ENCODE data around the gene FIGLA.

The FIGLA gene

GRCh38 chr2:70748002-70748784, 42.2 kb downstream of the FIGLA start:
- no peak for DNase-seq (ENCODE audit: low read depth in 2 of 2)
- no peak overlapping the region for H3K4me3 ChIP-seq (replicated peaks in 1 of 2; ENCODE audit: low read depth in 2 of 2, low read length in 2 of 2)
- TF ChIP-seq CTCF (IDR thresholded peaks at IDR 0.05; ENCODE audit: low read depth, low read length): no peak

- no peak for TF ChIP-seq CTCF (IDR thresholded peaks at IDR 0.05; ENCODE audit: low read depth, low read length)
- no peak overlapping the region for H3K4me3 ChIP-seq (replicated peaks in 1 of 2; ENCODE audit: low read depth in 2 of 2, low read length in 2 of 2)
- no peak for DNase-seq (ENCODE audit: low read depth in 2 of 2)
These were observed 43.2 kb downstream of the FIGLA start for GRCh38 chr2:70747284-70747683.

- no peak overlapping the region for H3K4me3 ChIP-seq (replicated peaks in 1 of 2; ENCODE audit: low read depth in 2 of 2, low read length in 2 of 2)
- no peak for TF ChIP-seq CTCF (IDR thresholded peaks at IDR 0.05; ENCODE audit: low read depth, low read length)
- DNase-seq (ENCODE audit: low read depth in 2 of 2): no peak
These were observed 44.1 kb downstream of the FIGLA start for GRCh38 chr2:70746094-70746974.

- no peak overlapping the region for H3K4me3 ChIP-seq (replicated peaks in 1 of 2; ENCODE audit: low read depth in 2 of 2, low read length in 2 of 2)
- DNase-seq (ENCODE audit: low read depth in 2 of 2): no peak
- TF ChIP-seq CTCF (IDR thresholded peaks at IDR 0.05; ENCODE audit: low read depth, low read length): no peak
These were observed 45.1 kb downstream of the FIGLA start for GRCh38 chr2:70745276-70745825.

- no peak for DNase-seq (ENCODE audit: low read depth in 2 of 2)
- H3K4me3 ChIP-seq (replicated peaks in 1 of 2; ENCODE audit: low read depth in 2 of 2, low read length in 2 of 2): no peak overlapping the region
- TF ChIP-seq CTCF (IDR thresholded peaks at IDR 0.05; ENCODE audit: low read depth, low read length): no peak
These were observed 46.0 kb downstream of the FIGLA start for GRCh38 chr2:70744397-70744796.

- H3K4me3 ChIP-seq (replicated peaks in 1 of 2; ENCODE audit: low read depth in 2 of 2, low read length in 2 of 2): no peak overlapping the region
- DNase-seq (ENCODE audit: low read depth in 2 of 2): no peak
- no peak for TF ChIP-seq CTCF (IDR thresholded peaks at IDR 0.05; ENCODE audit: low read depth, low read length)
These were observed 46.8 kb downstream of the FIGLA start for GRCh38 chr2:70743677-70744076.
